Measurements from ENCODE around the gene CFD. TPM values are rescaled to one million over a fixed set of nuclear protein-coding genes. Genes with fewer than 3 reads are reported as not detected.
A peak's percentile ranks its signal among the peaks of the same experiment; 100 is the strongest.

Gene CFD
- total and polyA plus RNA-seq, 4 donors = 90.8 to 227 (median 141) TPM

GRCh38 chr19:883661-884211, 24.3 kb downstream of the CFD start:
- 86 to 91% methylated on average over 22 of the region's 22 CpGs for WGBS, 2 donors
- peaks cover 0 to 4% (median 0%) of the 10 kb centered on the region in 4 donors for H3K9me3 ChIP-seq (ENCODE audit: control insufficient read depth in 4 of 4, insufficient read depth in 3 of 4, low read length in 3 of 4)
- H3K27me3 ChIP-seq (ENCODE audit: control insufficient read depth in 3 of 3, insufficient read depth in 3 of 3, low read length in 2 of 3) = no peaks in the 10 kb centered on the region
- TF ChIP-seq, protein P1, sequence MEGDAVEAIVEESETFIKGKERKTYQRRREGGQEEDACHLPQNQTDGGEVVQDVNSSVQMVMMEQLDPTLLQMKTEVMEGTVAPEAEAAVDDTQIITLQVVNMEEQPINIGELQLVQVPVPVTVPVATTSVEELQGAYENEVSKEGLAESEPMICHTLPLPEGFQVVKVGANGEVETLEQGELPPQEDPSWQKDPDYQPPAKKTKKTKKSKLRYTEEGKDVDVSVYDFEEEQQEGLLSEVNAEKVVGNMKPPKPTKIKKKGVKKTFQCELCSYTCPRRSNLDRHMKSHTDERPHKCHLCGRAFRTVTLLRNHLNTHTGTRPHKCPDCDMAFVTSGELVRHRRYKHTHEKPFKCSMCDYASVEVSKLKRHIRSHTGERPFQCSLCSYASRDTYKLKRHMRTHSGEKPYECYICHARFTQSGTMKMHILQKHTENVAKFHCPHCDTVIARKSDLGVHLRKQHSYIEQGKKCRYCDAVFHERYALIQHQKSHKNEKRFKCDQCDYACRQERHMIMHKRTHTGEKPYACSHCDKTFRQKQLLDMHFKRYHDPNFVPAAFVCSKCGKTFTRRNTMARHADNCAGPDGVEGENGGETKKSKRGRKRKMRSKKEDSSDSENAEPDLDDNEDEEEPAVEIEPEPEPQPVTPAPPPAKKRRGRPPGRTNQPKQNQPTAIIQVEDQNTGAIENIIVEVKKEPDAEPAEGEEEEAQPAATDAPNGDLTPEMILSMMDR (IDR thresholded peaks at IDR 0.05; ENCODE audit: control extremely low read depth, extremely low read depth) = no peak
- no peaks in the 10 kb centered on the region for H3K4me1 ChIP-seq (ENCODE audit: control insufficient read depth in 5 of 5, insufficient read depth in 5 of 5, low read length in 5 of 5)
- no peak overlapping the region for H3K27ac ChIP-seq (ENCODE audit: low read depth in 1 of 2, low read length in 1 of 2)
- H3K9ac ChIP-seq (ENCODE audit: insufficient read depth in 1 of 2, low read length in 2 of 2) = no peak overlapping the region
- H3K36me3 ChIP-seq (ENCODE audit: control insufficient read depth in 4 of 4, insufficient read depth in 4 of 4, low read length in 4 of 4) = peaks cover 0 to 77% (median 38%) of the 10 kb centered on the region in 4 donors
- no peak overlapping the region for H3K4me3 ChIP-seq
- ATAC-seq (ENCODE audit: insufficient read depth, low FRiP score) (peak; percentile 72), DNase-seq (no peak)

DNA sequence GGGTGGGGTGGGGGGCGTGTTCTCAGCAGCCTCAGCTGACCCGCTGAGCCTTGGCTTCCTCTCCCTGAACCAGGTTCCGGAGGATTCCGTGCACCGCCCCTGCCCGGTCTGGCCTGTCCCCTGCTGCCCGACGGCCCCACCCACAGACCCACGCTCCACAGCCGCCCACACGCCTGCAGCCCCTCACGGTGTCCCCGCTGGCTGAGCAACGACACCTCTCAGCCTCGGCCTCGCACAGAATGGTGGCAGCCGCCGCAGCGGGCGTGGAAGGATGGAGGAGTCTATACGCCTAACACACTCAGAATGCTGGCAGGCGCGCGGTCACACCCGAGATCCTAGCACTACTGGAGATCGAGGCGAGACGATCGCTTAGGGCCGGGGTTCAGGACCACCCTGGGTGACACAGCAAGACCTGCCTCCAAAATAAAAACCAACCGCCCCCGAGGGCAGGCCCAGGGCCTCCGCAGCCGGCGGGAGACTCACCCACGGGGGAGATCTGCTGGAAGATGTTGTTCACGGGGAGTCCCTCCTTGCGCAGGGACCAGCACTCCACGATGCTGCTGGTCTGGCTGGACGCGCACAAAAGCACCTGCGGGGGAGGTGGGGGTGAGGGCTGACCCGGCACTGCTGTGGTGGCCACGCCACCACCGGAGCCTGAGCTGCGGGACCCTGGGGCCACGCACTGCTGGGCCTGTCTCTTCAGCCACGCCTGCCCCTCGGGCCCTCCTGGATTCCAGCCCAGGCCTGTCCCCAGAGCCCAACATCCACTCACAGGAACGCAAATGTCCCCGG, 25.2 kb downstream of the CFD start:
- H3K9ac ChIP-seq (ENCODE audit: insufficient read depth in 1 of 2, low read length in 2 of 2) = no peak overlapping the region
- ATAC-seq (ENCODE audit: insufficient read depth, low FRiP score) (no peak), DNase-seq (no peak)
- H3K4me1 ChIP-seq (ENCODE audit: control insufficient read depth in 5 of 5, insufficient read depth in 5 of 5, low read length in 5 of 5) = no peaks in the 10 kb centered on the region
- peaks cover 0 to 76% (median 42%) of the 10 kb centered on the region in 4 donors for H3K36me3 ChIP-seq (ENCODE audit: control insufficient read depth in 4 of 4, insufficient read depth in 4 of 4, low read length in 4 of 4)
- TF ChIP-seq, protein P1 (IDR thresholded peaks at IDR 0.05; ENCODE audit: control extremely low read depth, extremely low read depth) = no peak
- no peak overlapping the region for H3K4me3 ChIP-seq
- H3K27me3 ChIP-seq (ENCODE audit: control insufficient read depth in 3 of 3, insufficient read depth in 3 of 3, low read length in 2 of 3) = no peaks in the 10 kb centered on the region
- peaks cover 0 to 4% (median 0%) of the 10 kb centered on the region in 4 donors for H3K9me3 ChIP-seq (ENCODE audit: control insufficient read depth in 4 of 4, insufficient read depth in 3 of 4, low read length in 3 of 4)
- H3K27ac ChIP-seq (ENCODE audit: low read depth in 1 of 2, low read length in 1 of 2) = peak overlapping the region in 1 of 2 donors; percentile 3
- WGBS, 2 donors = 95 to 96% methylated on average over 51 of the region's 51 CpGs

- Histone ChIP-seq H3K4me1 (ENCODE audit: control insufficient read depth in 5 of 5, insufficient read depth in 5 of 5, low read length in 5 of 5) (no peaks in the 10 kb centered on the region), H3K9me3 (ENCODE audit: control insufficient read depth in 4 of 4, insufficient read depth in 3 of 4, low read length in 3 of 4) (peaks cover 0 to 4% (median 0%) of the 10 kb centered on the region in 4 donors), H3K4me3 (no peak overlapping the region), H3K36me3 (ENCODE audit: control insufficient read depth in 4 of 4, insufficient read depth in 4 of 4, low read length in 4 of 4) (peaks cover 0 to 76% (median 41%) of the 10 kb centered on the region in 4 donors), H3K27me3 (ENCODE audit: control insufficient read depth in 3 of 3, insufficient read depth in 3 of 3, low read length in 2 of 3) (no peaks in the 10 kb centered on the region), H3K27ac (ENCODE audit: low read depth in 1 of 2, low read length in 1 of 2) (no peak overlapping the region), H3K9ac (ENCODE audit: insufficient read depth in 1 of 2, low read length in 2 of 2) (no peak overlapping the region)
- no peak for DNase-seq
- 97% methylated on average over 63 to 64 of the region's 64 CpGs for WGBS, 2 donors
- TF ChIP-seq, protein P1 (IDR thresholded peaks at IDR 0.05; ENCODE audit: control extremely low read depth, extremely low read depth) = no peak
- ATAC-seq (ENCODE audit: insufficient read depth, low FRiP score) = no peak
These were observed 26.2 kb downstream of the CFD start for GRCh38 chr19:885536-886224.
